ENCODE results near the gene APBB2.
"Not testable (repeated sequence)": the region's sequence is repeated elsewhere in the genome, so short reads cannot be mapped to it uniquely, and the experiment has no call there.

The APBB2 gene

GRCh38 chr4:41012293-41012692 is 202.0 kb downstream of the APBB2 start:
- no peak for DNase-seq

DNA sequence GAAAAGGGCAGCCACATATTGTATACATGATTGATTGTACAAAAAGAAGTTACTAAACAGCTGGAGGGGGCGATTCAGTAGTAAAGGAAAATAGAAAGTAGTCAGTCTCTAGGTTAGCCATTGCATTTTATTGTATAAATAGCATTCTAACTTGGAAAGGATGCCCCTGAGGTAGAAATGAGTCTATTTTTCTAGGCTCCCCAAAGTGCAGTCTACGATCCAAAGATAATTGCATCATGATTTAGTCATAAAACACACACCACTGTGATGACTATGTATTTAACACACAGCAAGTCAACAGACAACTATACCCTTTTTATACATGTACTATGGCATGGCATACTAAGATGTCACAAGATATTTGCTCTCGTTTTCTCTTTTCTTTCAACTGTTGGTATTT is 204.9 kb downstream of the APBB2 start:
- no peak for DNase-seq

DNA sequence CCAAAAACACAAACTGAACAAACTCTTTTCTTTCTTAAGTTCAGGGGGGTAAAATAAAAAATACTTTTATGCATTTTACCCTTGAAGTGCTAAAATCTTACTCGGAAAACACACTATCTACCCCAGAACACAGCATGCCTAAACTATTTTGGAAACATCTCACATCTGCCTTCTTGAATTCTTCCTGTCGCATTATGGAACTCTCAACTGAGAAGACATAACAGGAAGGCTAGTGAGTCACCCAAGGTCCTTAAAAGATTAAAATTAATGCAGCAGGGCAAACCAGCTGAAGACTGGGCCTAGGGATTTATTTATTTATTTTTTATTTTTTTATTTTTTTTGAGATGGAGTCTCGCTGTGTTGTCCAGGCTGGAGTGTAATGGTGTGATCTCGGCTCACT is 208.2 kb downstream of the APBB2 start:
- no peak for DNase-seq

- no peak for DNase-seq
Measured at GRCh38 chr4:41002309-41002708, 212.0 kb downstream of the APBB2 start.

DNA sequence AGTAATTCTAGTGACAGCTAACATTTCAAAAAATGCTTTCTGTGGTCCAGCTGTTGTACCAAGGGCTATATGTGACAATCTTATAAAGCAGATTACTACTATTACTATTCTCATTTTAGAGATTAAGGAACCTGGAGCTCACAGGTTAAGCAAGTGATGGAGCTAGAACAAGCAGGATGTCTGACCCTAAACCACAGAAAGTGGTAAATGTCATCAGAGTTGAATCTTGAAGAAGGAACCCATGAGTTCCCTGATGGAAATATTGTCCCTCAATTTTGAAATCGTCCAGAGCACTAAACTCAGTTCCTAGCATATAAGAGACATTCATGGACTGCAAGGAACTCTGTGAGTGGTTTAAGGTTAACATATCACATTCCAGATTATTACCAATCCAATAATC is 214.0 kb downstream of the APBB2 start:
- DNase-seq: no peak

GRCh38 chr4:40998675-40999358 is 215.5 kb downstream of the APBB2 start:
- DNase-seq: no peak

DNA sequence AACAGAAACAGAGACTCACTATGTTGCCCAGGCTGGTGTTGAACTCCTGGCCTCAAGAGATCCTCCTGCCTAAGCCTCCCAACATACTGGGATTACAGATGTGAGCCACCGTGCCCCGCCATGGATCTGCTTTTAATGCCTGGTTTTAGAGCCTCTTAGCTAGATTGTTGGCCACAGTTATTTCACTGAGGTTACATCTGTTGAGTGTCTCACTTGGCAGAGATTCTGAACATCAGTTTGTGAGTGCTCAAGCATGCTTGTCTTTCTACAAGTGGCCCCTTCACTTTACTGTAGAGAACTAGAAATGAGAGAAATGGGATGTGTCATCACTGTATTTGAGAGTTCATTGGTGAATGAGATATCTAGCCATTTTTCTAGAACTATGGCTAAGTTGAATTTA is 218.5 kb downstream of the APBB2 start:
- DNase-seq: no peak

DNA sequence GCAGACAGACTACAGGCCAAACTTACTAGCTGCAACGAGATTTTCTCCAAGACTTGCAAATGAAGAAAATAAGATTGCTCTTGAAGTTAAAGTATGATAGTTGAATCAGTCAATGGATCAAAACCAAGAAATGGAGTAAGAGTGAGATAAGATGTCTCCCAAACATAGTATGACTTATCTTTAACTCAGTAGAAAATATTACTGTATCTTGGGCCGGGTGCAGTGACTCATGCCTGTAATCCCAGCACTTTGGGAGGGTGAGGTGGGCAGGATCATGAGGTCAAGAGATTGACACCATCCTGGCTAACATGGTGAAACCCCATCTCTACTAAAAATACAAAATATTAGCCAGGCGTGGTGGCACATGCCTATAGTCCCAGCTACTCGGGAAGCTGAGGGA is 220.0 kb downstream of the APBB2 start:
- not testable (repeated sequence) for DNase-seq

DNA sequence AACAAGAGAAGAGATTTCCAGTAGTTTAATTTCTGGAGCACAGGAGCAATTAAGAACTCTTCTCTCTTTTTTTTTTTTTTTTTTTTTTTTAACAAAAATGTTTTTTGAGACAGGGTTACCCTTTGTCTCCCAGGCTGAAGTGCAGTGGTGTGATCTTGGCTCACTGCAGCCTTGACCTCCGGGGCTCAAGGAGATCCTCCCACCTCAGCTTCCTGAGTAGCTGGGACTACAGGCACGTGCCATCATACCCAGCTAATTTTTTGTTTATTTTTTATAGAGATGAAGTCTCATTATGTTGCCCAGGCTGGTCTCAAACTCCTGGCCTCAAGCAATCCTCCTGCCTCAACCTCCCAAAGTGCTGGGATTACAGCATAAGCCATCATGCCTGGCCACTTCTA is 221.0 kb downstream of the APBB2 start:
- not testable (repeated sequence) for DNase-seq

GRCh38 chr4:40992472-40993295 is 221.7 kb downstream of the APBB2 start:
- no peak for DNase-seq

DNA sequence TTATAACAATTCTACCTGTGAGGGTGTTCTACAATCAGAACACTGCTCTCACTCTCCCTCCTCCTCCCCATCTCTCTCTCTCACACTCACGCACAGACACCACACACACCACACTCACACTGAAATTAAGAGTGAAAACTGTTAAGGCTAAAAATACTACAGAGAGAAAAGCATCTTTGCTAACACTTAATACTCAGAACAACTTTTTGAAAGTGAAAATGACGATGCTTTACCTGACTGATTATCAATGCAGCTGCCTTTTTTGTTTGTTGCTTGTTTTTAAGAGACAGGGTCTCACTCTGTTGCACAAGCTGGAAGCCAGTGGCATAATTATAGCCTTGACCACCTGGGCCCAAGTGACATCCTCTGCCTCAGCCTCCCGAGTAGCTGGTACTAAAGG is 222.4 kb downstream of the APBB2 start:
- no peak for DNase-seq

DNA sequence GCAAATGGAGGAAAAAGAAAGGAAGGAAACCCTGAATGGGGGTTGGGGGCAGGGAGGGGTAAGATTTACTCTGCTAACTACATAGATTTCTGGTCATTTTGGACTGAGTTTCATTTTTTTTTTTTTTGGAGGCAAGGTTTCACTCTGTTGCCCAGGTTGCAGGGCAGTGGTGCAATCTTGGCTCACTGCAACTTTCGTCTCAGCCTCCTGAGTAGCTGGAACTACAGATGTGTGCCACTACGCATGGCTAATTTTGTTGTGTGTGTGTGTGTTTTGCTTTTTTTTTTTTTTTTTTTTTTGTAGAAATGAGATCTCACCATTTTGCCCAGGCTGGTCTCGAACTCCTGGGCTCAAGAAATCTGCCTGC is 223.5 kb downstream of the APBB2 start:
- DNase-seq: no peak

GRCh38 chr4:40990236-40990898 is 224.0 kb downstream of the APBB2 start:
- no peak for DNase-seq

GRCh38 chr4:40987151-40987550 is 227.2 kb downstream of the APBB2 start:
- no peak for DNase-seq

- no peak for DNase-seq
Measured at GRCh38 chr4:40986375-40986774, 228.0 kb downstream of the APBB2 start.

GRCh38 chr4:40984051-40984450 is 230.3 kb downstream of the APBB2 start:
- DNase-seq: no peak

- DNase-seq: no peak
Measured at GRCh38 chr4:40980318-40980883, 233.9 kb downstream of the APBB2 start.

DNA sequence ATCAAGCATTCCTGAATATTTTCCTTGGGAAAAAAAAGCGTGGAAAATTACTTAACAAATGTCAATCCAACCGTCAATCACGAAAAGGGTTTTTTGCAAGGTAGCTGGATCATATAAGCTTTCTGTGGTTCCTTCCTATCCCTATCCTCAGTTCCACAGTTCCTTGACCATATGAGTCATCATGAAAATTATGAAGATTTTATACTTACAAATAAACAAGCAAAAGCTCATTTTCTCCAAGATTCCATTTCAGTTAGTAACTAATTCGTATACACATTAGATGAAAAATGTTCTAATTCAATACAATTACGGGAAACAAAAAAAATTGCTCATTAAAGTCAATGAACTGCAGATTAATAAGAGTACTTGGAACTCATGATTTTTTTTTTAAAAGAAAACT is 235.8 kb downstream of the APBB2 start:
- no peak for DNase-seq

DNA sequence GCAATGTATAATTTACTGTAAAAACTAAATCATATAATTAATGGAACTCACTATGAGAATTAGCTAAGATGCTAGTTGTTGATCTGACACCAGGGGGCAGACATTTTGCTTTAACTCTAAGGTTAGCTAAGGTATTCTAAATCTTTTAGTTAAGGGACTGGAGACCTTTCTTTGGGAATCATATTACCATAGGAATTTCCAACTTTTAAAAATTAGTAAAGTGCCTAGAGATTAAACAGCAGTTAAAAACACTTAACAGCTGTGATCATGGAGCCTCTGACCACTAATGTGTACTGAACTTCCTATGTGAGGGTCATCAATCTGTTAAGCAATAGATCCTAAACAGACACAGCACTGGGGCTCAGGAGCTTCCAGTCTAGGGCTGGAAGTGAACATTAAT is 238.0 kb downstream of the APBB2 start:
- no peak for DNase-seq

DNA sequence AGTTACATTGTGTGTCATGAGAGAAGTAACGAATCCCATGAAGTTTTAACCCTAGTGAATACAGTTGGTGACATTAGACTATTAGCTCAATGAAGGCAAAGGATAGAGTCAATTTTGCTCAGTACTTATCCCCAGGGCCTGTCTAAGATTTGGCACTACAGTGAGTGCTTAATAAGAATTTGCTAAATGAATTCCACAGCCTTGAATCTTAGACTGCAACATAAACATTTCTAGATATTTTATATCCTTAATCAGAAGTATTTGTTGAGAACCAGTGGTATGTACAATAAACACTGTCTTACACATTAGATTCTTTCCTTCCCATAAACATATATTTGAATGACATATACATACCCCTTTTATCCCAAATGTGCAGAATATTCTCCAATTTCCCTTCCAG is 241.6 kb downstream of the APBB2 start:
- no peak for DNase-seq

GRCh38 chr4:40971338-40971737 is 243.0 kb downstream of the APBB2 start:
- DNase-seq: no peak

- DNase-seq: no peak
Measured at GRCh38 chr4:40969501-40969900, 244.8 kb downstream of the APBB2 start.

DNA sequence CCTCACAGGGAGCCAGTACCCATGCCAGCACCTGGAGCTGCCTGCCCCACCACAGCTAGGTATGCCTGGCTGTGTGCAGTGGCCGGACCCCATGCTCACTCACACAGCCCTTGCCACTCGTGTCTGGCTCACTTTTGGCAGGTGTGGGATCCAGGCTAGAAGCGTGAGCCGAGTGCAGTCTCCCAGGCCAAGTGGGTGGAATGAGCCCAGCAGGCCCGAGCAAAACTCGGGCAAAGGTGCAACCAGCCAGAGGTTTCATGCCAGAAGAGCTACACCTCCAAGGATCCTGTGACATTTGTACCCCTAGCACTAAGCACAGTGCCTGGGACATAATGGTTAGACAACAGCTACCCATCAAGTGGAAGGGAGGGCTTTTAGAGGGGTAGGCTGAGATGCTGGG is 246.8 kb downstream of the APBB2 start:
- DNase-seq: no peak

DNA sequence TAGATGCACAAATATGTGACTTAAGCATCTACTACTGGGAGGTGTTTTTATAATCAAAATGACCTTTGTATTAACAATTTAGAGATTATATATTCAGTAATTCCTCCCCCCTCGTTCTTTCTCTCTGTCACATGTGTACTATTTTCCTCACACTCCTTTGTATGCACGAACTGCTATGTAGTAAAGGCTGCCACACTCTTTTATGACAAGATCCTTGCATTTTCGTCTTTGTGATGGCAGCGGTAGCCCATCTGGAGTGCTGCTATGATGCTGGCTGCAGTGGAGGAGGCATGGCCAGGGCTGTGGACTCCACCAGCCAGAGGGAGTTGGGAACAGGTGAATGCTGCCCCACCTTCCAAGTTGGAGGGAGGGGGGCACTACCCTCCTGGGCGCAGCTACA is 248.3 kb downstream of the APBB2 start:
- DNase-seq: no peak
